Stimulated activated CD4-positive, alpha-beta T cell treated with anti-CD3 and anti-CD28 coated beads, Interleukin-12 subunit alpha, Interleukin-12 subunit beta, amount 100 ng/mL, for 24 hours (primary cell): ENCODE measurements around the gene NUDT16L1.
"Not testable (repeated sequence)": the region's sequence is repeated elsewhere in the genome, so short reads cannot be mapped to it uniquely, and the experiment has no call there.

ENCODE experiments used
- DNase-seq, 2 experiments: peaks; one replicate each; pipeline ENCODE4 v3.0.0-alpha.2; 2020; ENCODE audit warnings: low read depth in 2 of 2

The NUDT16L1 gene

DNA sequence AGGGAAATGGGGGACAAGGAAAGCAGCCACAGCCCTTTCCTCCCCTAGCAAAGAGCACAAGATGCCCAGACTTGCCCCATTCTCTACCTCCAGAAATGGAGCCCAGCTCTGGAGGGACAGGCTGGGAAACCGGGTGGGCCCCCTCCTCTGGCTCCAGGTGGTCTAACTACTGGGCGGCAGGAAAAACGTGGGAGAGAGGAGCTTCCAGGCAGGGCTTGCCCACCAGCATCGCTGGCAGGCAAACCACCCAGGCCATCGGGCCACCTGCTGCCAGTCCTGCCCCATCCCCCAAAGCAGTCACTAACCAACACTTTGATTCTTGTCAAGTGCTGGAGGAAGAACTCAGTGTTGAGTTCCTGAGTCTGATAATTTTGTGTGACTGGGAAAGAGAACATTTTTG, 25.1 kb downstream of the NUDT16L1 start:
- DNase-seq: no peak

DNA sequence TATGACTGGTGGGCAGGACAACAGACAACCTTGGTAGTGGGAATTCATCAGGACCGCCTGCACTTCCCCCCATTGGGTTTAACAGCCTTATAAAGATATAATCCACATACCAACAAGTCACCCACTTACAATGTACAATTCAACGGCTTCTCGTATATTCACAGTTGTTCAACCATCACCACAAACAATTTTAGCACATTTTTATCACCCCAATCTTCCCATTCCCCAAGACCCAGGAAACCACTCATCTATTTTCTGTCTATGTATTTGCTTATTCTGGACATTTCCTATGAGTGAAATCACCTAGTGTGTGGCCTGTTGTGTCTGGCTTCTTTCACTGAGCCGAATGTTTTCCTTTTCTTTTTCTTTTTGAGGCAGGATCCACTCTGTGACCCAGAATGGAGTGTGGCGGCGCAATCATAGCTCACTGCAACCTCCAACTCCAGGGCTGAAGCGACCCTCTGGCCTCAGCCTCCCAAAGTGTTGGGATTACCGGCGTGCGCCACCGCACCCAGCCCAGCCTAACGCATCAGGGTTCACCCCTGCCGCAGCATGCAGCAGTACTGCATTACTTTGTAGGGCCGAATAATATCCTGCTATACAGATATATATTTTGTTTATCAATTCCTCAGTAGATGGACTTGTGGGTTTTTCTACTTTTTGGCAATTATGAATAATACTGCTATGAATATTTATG, 29.9 kb downstream of the NUDT16L1 start:
- no peak for DNase-seq

DNA sequence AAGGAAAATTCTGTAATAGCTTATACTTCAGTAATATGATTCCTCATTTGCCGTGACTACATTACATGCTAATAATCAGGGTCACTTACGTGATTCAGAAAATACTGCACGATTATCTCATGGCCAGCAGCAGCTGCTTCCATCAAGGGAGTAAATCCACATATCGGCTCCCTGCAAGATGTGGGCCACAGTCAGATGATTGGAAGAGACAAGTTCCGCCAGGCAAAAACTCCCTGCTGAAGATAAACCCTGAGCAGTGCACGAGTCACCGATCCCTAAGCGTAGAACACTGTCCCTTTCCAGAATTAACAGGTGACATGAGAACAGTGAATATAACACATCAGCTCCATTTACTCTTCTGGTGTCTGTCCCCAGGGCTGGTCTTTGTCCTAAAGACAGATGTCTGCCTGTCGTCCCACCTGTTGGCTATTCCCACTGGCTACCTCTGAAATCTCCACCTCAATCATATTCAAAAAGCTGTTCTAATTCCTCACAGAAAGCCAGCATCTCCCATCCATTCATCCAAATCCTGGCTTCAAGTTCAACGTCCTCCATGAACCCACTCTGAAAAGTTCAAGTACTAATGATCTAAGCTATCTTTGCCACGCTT, 31.4 kb downstream of the NUDT16L1 start:
- no peak for DNase-seq

DNA sequence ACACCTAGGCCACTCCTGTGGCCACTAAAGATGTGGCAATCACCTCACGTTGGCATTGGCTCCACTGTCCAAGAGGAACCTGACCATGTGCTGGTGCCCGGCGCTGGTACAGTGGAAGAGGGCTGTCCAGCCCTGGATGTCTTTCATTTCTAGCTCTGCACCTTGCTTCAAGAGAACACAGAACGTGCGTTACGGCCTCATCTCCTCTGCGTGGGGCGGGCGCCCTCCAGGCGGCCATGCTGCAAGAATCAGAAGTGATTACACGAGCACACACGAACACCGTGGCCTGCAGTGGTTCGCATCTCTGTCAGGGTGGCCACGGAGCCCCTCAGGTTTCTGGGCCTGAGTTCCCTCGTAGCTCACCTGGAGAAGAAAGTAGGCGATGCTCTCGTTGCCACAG, 33.3 kb downstream of the NUDT16L1 start:
- DNase-seq: no peak

DNA sequence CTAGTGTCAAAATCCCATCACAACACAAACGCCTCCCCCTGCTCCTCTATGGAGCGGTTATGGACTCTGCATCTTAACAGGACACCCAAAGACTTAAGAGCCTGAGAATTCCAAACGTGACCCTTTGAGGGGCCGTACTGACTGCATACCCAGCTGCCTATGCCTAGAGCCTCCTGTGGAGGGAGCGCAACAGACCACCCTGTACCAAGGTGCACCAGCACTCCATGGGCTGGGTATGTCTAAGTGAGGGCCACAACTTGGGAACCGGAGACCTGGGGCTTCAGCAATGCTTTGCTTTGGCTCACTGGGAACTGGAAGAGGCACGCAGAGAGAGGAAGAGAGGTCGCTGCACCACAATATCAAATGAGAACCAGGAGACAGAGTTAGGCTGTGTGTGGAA, 35.3 kb downstream of the NUDT16L1 start:
- no peak for DNase-seq

DNA sequence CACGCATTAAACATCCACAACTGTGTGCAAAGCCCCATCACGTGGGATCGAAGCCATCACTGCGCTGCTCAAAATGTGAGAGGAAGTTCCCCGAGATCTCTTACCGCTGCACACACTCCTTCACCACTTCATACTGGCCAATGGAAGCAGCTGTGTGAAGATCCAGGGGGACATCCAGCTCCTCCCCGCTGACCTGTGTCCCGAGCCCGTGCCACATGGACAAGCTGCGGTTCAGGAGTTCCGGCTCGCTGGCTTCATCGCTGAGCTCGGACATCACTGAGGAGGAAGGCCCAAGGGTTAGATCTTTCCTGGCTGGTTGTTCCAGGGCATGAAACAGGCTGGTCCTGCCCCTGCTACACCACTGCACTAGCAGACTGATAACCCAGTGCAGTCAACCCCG, 36.5 kb downstream of the NUDT16L1 start:
- DNase-seq: no peak

DNA sequence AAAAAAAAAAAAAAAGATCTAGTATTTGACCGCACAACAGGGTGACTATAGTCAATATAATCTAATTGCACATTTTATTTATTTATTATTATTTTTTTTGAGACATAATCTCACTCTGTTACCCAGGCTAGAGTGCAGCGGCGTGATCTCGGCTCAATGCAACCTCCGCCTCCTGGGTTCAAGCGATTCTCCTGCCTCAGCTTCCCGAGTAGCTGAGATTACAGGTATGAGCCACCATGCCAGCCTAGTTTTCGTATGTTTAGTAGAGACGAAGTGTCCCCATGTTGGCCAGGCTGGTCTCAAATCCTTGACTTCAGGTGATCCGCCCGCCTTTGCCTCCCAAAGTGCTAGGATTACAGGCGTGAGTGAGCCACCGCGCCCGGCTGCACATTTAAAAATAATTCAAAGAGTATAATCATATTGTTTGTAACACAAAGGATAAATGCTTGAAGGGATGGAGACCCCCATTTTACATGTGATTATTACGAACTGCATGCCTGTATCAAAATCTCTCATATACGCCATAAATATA, 39.9 kb downstream of the NUDT16L1 start:
- no peak for DNase-seq

DNA sequence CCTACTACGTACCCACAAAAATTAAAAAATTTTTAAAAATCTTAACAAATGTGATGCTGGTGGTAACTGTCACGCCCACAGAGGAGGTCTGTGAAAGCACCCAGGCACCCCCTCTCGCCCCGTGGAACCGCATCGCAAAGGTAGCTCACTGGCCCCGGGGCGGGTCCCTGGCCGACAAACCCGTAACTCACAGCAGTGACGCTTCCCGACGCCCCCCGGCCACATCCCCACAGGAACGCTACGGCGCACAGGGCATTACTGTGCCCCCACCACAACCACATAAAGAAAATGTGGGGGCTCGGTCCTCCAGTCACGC, 40.3 kb downstream of the NUDT16L1 start:
- DNase-seq: peak in 1 of 2 experiments; percentile 10

DNA sequence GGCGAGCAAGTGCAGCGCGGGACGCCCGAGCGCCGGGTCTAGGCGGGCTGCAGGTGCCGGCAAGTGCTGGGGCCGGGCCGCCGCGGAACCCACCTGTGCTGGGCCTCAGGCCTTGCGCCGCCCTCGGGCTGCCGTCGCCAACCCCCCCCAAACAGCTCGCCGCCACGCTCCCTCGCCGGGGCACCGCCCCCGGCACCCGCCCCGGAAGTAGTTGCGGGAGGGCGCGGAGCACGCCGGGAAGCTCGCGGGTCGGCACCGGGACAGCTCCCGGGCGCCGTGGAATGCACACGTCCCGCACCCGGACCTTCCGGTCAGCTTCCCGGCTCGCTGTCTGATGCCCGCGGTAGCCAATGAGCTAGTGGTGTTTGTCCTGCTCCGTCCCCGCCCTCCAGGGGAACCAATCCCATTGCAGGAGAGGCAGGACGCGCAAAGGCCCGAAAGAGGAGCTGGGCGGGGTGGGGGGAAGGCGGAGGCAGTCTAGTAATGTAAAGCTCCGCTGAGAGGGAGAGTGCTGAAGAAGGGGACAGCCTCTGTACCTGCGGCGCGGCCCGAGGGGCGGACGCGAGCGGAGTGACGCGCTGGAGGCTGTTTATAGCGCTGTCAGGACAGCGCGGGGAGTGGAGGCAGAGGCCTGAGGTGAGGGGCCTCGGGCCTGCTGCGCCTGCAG, 40.8 kb downstream of the NUDT16L1 start, which contains the start of the genes ANKS3 and DNAAF8:
TSS of gene ANKS3 (minus strand) at position 209 of the 667 bp plus-strand sequence. CDS start 4,122 bp downstream, outside the sequence.
TSS of gene DNAAF8 (plus strand) at position 475 of the 667 bp plus-strand sequence. CDS start 1,978 bp downstream, outside the sequence.
- peak; percentile 59 to 75 for DNase-seq

DNA sequence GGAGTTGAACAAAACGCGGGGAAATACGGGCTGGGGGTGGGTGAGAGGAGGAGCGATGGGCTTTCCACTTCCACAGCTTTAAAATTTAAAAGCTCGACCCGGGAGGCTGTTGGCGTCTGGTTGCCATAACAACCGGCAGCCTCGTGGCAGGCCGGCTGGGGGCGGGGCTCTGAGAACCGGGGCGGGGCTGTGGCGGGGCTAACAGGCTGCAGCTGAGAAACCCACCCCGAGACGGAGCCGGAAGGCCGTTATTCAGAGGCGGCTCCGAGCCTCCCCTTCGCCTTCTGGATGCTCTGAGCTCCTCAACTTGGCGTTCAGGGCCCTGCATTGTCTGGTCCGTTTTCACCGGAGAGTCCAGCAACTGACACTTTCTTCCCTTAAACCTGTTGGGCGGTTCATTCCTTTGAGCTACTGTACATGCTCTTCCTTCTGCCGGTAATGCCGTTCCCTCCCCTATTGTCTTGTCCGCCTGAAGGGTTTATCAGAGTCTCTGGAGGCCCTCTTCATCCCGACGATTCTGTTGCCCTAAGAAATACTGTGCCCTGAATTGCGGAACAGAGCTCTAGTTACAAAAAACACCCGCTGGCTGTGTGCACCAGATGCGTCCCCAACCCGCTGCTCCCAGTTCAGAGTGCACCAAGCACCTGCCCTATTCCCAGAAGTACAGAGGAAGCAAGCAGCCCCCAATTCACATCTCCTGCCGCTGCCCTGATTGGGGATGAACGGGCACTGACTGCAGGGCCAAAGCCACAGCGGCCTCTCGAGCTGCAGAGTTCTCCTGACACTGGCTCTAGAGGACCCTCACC, 41.6 kb downstream of the NUDT16L1 start:
- peak; percentile 79 to 95 for DNase-seq

DNA sequence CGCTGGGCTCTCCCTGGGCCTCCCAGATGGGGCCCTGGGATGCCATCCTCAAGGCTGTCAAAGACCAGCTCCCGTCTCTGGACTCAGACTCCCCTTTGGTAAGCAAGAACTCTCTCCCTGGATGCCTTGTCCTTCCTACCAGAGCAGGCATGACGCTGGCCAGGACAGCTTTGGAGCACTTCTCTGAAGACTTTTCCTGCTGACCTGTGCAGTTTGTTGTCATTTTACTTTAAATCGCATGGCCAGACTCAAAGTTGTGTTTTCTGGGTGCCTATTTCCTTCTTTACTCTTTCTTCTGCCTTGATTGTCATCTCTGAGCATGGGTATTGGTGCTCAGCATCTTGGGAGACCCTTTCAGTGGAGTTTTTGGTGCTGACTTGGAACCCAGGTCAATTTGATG, 43.2 kb downstream of the NUDT16L1 start:
- no peak for DNase-seq

DNA sequence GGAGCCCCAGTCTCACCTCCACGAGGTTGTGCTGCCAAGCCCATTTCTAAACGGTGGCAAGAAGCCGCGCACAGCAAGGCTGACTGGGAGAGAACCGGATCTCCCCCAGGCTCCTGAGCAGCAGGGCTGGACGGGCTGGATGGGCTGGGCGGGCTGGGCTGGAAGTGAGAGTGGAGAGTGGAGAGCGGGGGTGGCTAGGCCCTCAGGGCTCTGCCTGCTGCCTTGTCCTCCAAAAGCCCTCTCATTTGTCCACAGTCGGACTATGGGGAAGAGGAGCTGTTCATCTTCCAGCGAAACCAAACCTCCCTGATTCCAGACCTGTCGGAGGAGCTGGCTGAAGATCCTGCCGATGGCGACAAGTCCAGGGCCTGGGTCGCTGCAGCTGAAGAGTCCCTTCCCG, 44.2 kb downstream of the NUDT16L1 start:
- DNase-seq: no peak

DNA sequence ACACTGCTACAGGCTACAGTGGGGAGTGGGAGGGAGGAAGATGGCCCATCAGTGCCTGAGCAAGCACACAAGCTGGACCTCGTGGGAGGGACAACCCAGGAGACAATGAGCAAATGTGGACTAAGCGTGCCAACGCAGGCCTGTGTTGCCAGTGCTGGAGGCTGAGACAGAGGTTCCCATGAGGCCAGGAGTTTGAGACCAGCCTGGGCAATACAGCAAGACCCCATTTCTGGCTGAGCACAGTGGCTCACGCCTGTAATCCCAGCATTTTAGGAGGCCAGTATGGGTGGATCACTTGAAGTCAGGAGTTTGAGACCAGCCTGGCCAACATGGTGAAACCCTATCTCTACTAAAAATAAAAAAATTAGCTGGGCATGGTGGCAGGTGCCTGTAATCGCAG, 45.0 kb downstream of the NUDT16L1 start:
- not testable (repeated sequence) for DNase-seq

DNA sequence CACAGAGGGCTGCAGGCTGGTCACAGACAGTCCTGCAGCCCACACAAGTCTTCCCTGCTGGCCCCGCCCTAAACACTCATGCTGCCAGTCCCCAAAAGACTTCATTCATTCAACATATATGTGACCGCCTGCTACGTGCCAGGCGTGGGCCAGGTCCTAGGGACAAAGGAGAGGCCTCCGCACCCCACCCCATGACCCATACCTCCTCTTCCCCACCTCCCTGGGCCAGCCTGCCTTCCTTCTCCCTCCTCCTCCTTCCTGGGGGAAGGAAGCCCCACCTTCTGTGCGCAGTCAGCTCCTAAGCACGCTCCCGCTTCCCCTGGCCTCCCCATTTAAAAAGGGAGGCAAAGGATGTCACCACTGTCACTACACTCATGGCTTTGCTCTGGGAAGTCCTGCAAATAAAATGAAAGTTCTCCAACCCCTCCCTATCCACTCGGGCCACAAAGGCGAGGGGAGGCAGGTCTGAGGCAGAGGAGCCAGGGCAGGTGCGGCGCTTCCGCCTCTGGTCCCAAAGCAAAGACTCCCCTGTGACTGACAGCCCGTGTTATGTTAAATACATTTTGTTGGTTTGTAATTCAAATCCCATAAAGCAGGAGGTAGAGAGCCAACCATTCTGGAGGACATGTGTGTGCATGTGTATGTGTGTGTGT, 50.0 kb downstream of the NUDT16L1 start:
- DNase-seq: no peak

DNA sequence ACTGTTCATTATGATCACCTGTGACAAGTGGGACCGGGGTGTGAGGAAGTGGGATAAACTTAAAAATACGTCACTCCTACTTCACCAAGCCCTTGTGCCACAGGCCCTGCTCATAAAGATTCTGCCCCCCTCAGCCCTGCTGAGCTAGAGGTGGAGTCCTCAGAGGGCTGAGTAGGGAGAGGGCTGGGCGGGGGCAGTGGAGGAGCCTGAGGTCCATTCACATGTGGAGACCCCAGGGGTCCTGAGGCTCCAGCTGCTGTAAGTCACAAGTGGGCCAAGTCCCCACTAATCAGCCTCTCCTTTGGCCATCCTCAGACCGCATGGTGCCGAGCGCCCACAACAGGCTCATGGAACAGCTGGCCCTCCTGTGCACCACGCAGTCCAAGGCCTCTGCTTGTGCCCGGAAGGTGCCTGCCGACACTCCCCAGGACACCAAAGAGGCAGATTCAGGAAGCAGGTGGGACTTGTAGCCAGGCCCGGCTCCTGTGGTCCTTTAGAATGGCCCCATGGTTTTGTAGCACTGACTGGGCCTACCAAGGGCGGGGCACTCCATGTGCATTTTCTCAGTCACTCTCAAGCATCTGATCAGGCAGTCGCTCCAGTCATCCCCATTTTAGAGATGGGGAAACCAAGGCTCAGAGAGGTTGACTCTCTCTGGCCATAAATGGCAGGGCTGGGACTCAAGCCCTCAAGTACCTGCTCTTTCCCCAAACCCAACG, 51.4 kb downstream of the NUDT16L1 start:
- DNase-seq: no peak

DNA sequence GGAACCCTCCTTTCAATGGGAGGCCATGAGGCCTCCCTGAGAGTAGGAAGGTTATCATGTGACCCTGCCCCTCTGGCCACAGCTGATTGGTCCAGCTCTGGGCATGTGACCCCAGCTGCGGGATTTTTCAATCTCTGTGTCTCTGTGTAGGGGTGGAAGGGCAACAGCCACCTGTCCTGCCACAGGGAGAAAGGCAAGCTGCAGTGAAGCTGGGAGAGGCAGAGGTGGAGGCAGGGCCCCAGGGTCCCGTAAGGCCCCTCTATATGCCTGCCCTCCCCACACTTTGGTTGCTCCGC, 51.9 kb downstream of the NUDT16L1 start:
- DNase-seq: no peak
